Stimulated activated CD4-positive, alpha-beta T cell treated with anti-CD3 and anti-CD28 coated beads, Interleukin-2, amount 100 ng/mL, for 48 hours (primary cell): Measurements from ENCODE around the gene SOCS6.

ENCODE experiments used
- DNase-seq, 2 donors: peaks; one replicate each; pipeline ENCODE4 v3.0.0-alpha.2; 2020

The SOCS6 gene

DNA sequence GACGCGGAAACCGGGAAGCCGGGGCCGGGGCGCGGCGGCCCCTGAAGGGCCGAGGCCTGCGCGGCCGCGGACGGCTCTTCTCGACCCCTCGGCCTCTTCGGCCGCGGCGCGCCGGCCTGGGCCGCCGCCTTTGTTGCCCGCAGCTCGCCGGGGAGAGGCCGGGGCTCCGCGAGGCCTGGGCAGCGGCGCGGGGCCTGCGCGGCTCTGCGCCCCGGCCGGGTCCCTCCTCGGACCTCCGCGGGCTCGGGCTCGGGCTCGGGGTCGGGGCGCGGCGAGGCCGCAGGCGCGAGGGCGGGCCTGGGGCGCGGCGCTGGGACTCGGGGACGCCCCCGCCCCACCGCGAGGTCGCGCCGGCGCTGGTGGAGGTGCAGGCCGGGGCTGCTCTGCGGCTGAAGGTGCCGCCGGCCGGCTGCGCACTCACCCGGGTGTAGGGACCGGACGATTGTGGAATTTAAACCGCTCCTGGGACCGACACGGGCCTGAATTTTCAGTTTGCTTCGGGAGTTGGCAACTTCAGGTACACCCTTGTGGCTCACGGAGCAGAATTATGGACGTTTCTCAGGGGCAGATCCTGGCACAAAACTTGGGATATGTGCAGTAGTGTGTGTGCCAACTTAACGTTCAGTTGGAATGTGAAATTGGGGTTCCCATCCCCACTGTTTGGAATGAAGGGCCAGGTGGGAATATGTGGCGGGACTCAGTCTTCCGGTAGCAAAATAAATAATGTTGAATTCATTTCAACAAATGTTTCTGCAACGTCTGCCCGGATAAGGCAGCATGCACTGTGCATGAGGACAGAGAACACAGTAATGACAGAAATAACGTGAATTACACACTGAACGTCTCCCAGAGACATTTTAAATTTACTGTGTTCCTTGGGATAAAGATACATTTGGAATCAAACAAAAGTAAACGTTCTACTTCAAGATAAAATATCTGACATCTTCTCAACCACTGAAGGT is 787 bp downstream of the SOCS6 start:
- DNase-seq = peak in 1 of 2 donors; percentile 4

- no peak for DNase-seq
Observed at GRCh38 chr18:70290482-70291294, 1.8 kb downstream of the SOCS6 start.

- DNase-seq = no peak
Observed at GRCh38 chr18:70291295-70291574, 2.4 kb downstream of the SOCS6 start.

- no peak for DNase-seq
Observed at GRCh38 chr18:70292628-70293027, 3.8 kb downstream of the SOCS6 start.

DNA sequence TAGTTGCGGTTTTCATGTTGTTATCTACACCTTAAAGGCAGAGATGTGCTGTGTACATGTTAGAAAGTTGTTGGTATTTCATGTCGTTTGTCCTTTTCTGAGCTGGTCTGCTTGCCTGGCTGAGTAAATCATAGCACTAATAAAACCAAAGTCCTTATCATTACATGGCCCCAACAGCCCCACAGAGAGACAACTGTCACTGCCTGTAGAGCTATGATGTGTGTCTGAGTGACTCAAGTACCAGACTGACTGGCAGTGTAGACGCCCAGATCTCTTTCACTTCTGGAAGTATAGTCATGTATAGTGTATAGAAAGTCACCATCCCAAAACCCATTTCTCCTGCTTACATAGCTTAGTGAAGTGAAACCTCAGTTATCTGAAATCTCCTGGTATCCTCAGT is 4.3 kb downstream of the SOCS6 start:
- no peak for DNase-seq

- DNase-seq = no peak
Observed at GRCh38 chr18:70294471-70295191, 5.8 kb downstream of the SOCS6 start.

GRCh38 chr18:70295192-70296188 is 6.6 kb downstream of the SOCS6 start:
- DNase-seq = no peak

DNA sequence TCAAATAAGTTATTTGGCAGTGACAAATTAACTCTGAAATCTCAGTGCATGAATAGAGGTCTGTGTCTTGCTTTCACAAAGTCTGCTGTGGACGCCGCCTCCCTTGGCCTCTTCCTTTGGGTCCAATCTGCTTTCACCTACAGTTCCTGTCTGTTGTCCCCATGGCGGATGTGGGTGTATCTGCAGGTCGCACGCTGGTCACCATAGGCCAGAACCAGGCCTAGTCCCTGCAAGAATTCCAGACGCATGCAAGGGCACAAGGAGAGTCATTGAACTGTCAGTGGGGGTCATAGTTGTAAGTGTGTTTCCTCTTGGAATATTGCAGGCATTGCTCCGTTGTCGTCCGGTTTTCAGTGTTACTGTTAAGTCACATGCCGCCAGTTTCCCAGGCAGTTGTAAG is 7.4 kb downstream of the SOCS6 start:
- DNase-seq = no peak

GRCh38 chr18:70296781-70297180 is 7.9 kb downstream of the SOCS6 start:
- DNase-seq = no peak

- DNase-seq = no peak
Observed at GRCh38 chr18:70299393-70299792, 10.5 kb downstream of the SOCS6 start.

GRCh38 chr18:70301667-70302066 is 12.8 kb downstream of the SOCS6 start:
- DNase-seq = no peak

GRCh38 chr18:70308555-70309294 is 19.9 kb downstream of the SOCS6 start:
- no peak for DNase-seq

GRCh38 chr18:70310560-70311320 is 21.9 kb downstream of the SOCS6 start:
- DNase-seq = no peak

GRCh38 chr18:70311726-70312125 is 22.9 kb downstream of the SOCS6 start:
- no peak for DNase-seq

GRCh38 chr18:70313640-70314039 is 24.8 kb downstream of the SOCS6 start:
- DNase-seq = no peak

DNA sequence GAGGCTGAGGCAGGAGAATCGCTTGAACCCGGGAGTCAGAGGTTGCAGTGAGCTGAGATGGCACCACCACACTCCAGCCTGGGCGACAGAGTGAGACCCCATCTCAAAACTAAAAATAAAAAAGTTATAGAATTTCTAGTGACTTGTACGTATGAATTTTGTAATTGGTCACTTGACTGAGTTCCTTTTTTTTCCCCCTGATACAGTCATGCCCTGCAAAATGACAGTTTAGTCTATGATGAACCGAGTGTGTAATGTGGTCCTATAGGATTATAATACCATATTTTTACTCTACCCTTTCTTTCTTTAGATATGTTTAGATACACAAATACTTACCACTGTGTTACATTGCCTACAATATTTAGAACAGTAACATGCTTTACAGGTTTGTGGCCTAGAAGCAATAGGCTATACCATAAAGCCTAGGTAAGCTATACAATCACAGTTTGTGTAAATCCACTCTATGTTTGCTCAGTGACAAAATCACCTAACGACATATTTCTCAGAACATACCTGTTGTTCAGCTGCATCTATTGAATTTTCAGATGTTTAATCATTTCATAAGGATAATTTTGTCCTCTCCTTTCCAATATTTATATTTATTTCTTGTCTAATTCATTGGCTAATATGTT is 25.4 kb downstream of the SOCS6 start:
- DNase-seq = no peak

GRCh38 chr18:70319187-70319586 is 30.3 kb downstream of the SOCS6 start:
- no peak for DNase-seq

DNA sequence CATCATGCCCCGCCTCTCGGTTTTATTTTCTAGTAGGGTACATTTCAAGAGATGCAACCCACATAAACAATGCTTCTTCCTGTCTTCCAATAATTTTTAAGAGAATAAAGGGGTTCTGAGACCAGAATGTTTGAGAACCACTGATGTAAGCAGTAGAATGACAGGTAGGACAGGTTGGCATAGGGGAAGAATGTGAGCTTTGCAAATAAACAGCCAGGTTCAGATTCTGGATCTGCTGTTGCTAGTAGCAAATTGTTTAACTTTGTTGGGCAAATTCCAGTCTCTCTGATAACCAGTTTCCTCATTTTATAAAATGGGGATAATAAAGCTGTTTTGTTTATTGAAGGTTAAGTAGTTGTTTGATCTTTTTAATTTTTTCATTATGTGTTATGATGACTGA is 32.8 kb downstream of the SOCS6 start:
- DNase-seq = no peak

GRCh38 chr18:70322385-70322784 is 33.5 kb downstream of the SOCS6 start:
- no peak for DNase-seq

GRCh38 chr18:70322928-70323327 is 34.1 kb downstream of the SOCS6 start:
- no peak for DNase-seq
